ENCODE results near the gene GLG1. TPM values are rescaled to one million over a fixed set of nuclear protein-coding genes. Genes with fewer than 3 reads are reported as not detected.
A peak's percentile ranks its signal among the peaks of the same experiment; 100 is the strongest.
"Not testable (repeated sequence)": the region's sequence is repeated elsewhere in the genome, so short reads cannot be mapped to it uniquely, and the experiment has no call there.

Gene GLG1
- total RNA-seq, 2 donors from 2014 or later = 102 to 123 TPM

- DNase-seq (ENCODE audit: low spot score); H3K36me3 ChIP-seq; H3K4me3 ChIP-seq; H3K27ac ChIP-seq; H3K9me3 ChIP-seq; H3K4me1 ChIP-seq; H3K27me3 ChIP-seq: not testable (repeated sequence)
These were observed 194.0 kb downstream of the GLG1 start for GRCh38 chr16:74412775-74413390.

DNA sequence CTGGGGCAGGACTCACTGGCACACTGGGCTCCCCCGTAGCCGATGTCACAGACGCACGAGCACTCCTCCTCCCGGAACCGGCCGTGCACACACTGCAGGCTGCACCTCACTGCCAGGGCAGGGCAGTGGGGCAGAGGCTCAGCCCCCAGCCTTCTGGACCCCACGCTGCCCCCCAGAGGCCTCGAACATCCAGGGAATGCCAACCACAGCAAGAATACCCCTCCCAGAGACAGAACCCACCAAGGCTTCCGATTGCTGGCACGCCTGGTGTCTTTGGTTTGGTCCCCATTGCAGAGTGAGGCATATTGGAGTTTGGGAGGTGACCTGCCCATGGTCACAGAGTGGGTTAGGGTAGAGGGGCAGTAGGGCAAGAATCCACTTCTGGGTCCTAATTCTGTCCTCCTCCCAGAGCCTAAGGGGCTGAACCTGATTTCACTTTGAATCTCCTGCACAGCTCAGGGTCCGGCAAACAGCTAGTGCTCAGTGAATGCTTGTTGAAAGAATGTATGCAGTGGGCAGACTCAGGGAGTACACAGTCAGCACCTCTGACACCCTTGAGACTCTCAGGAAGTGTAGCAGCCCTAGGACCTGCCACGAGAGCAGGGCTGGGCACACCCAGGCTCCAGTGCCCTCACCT, 194.7 kb downstream of the GLG1 start:
- H3K27ac ChIP-seq; H3K4me1 ChIP-seq; H3K4me3 ChIP-seq; DNase-seq (ENCODE audit: low spot score); H3K27me3 ChIP-seq; H3K36me3 ChIP-seq; H3K9me3 ChIP-seq: not testable (repeated sequence)

DNA sequence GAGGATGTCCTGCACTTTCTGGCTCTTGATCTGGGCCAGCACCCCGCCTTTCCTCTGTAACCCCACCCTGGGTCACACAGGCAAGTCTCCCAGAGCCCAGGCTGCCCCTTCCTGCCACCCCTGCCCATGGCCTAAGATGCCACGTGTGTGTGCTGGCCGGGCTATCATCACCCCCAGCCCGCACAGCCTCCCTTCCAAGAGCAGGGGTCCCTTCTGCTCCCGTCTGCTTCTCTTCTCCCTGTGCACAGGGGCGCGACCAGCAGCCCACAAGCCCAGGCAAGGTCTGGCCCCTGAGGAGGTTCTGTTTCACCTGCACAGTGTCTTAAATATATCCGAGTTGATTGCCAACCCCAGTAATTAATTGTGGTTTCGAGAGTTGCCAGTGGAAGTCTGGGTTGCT, 195.9 kb downstream of the GLG1 start:
- H3K4me1 ChIP-seq; H3K27me3 ChIP-seq; H3K27ac ChIP-seq; H3K4me3 ChIP-seq; H3K9me3 ChIP-seq; H3K36me3 ChIP-seq; DNase-seq (ENCODE audit: low spot score): not testable (repeated sequence)

DNA sequence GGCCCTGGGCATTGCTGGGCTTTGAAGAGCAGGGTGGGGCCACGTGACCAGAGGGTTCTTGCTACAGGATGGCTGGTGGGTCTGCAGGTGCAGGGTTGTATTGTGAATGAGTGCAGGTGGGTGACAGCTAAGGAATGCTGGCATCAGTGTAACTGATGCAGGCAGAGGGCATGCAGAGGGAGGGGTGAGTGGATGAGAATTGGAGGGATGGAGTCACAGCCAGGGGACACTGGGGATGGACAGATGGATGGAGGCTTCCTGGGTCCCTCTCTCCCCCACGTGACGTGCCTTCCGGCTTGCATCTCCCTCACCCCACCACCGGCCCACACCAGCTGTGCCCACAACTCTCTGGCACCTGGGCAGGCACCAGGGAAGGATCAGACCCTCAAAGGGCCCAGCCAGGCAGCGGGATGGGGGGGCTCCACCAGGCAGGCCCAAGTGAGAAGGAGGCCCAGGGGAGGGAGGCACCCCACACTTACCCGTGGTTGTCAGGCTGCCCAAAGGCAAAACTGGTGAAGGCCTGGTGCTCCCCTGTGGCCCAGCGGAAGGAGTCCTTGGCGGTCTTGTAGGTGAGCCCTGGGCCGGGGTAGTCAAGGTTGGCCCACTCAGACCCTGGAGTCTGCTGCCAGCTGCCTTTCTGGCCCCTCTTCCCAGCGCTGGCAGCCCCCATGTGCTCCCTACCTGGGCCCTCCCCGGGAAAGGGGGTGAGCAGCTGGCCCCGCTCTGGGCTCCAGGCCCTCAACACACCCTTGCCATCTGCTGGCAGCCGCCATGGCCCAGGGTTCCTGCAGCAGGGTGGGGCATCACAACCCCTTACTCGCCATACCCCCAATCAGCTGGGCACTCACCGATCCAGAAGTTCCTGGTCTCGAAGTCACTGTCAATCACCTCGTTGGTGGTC, 196.6 kb downstream of the GLG1 start:
- not testable (repeated sequence) for H3K9me3 ChIP-seq; H3K27me3 ChIP-seq; H3K4me3 ChIP-seq; DNase-seq (ENCODE audit: low spot score); H3K36me3 ChIP-seq; H3K4me1 ChIP-seq; H3K27ac ChIP-seq

DNA sequence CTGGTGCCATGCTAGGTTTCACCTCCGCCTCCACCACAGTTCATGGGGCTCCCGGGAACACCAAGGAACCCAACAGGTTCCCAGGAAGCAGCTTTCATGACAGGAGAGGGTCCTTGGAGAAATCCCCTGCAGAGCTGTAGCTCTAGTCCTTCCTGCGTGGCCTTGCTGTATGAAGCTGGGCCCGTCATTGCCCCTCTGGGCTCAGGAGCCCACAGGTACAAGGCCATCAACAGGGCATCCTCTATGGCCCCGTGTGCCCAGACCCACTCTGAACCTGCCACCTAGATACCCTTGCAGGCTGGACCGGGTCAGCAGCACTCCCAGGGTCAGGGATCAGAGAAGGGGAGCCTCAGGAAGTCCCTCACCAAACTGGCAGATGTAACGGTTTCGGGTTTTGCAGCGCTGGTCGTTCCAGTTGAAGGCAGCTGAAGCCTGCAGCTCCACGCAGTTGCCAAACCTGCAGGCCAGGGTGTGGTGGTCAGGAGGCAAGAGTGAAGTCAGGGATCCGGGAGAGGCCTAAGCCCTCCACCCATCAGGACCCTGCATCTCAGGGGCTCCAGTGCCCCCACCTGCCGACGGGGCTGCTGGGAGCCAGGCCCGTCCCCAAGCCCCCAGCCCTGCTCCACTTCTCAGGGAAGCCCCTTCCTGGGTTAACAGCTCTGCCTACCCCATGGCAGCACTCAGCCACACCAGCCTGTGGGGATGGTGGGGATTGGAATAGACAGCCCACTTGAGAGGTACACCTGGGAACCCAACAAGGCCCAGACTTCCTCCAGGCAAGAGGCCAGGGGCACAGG, 197.5 kb downstream of the GLG1 start:
- H3K36me3 ChIP-seq; H3K9me3 ChIP-seq; H3K4me1 ChIP-seq; H3K27me3 ChIP-seq; H3K4me3 ChIP-seq; H3K27ac ChIP-seq; DNase-seq (ENCODE audit: low spot score): not testable (repeated sequence)

DNA sequence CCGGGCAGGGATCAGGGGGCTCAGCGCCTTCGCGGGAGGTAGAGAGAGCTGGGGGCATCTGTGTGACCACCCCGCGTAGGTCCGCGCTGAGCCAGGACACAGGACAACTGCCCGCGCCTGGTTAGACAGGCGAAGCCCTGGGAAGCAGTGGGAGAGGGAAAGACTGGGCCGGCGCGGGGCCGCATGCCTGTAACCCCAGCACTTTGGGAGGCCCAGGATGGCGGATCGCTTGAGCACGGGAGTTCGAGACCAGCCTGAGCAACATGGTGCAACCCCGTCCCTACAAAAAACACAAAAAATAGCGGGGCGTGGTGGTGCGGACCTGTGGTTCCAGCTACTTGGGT, 199.6 kb downstream of the GLG1 start:
- H3K9me3 ChIP-seq; DNase-seq (ENCODE audit: low spot score); H3K27me3 ChIP-seq; H3K36me3 ChIP-seq; H3K4me1 ChIP-seq: not testable (repeated sequence)
- peak overlapping the region; percentile 70 to 76 for H3K27ac ChIP-seq
- H3K4me3 ChIP-seq = peak overlapping the region; percentile 35 to 51

DNA sequence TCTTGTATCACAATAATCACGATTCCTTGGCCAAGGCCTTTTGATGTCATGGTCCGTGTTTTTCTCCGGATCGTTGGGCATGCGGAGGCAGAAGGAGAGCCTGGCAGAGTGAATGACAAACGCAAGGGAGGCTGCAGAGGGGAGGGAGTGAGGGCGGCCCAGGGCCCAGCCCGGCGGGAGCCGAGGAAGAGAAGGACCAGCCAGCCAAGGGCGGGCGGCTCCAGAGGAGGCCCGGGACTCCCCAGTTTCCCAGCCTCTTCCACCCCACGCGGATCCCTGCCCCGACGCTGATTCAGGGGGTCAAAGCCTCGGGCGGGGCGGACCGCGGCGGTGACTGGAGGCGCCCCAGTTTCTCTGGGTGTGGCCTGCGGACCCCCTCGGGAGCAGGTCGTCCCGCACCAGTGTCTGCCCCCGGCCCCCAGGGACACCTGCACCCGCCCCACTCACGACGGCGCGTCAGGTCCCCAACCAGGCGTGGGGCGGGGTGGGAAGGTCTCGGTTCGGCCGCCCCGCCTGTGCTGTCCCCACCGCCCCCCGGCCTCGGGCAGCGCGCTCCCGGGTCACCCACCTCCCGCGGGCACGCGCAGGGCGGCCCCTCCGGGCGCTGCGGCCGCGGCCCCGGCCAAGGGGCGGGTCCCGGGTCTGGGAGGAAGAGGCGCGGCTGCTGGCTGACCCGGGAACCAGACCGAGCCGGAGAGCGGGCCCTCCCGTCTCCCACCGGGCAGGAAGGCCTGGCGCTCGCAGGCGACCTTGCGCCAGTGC, 200.1 kb downstream of the GLG1 start:
- Histone ChIP-seq H3K4me3 (peak overlapping the region; percentile 35 to 51), H3K27ac (peak overlapping the region; percentile 70 to 76)
- H3K27me3 ChIP-seq; H3K36me3 ChIP-seq; H3K9me3 ChIP-seq; DNase-seq (ENCODE audit: low spot score); H3K4me1 ChIP-seq: not testable (repeated sequence)

GRCh38 chr16:74404148-74404933, 202.6 kb downstream of the GLG1 start:
- H3K4me1 ChIP-seq; H3K27me3 ChIP-seq; H3K27ac ChIP-seq; H3K4me3 ChIP-seq; DNase-seq (ENCODE audit: low spot score); H3K9me3 ChIP-seq; H3K36me3 ChIP-seq: not testable (repeated sequence)

DNA sequence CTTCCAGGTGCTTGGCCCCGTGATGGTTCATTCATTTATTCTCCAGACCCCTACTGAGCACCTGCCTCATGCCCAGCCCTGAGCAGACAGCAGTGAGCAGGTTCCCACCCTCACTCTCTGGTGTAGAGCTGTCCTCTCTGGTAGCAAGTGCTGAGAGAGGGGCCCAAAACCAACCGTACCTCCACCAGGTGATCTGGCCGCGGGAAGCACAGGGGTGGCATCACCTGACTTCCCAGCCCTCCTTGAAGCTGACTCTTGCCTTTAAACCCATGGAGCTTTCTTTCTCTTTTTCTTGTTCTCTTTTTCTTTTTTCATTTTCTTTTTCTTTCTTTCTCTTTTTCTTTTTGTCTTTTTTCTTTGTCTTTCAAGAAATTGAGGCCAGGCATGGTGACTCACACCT, 206.7 kb downstream of the GLG1 start:
- H3K4me3 ChIP-seq; H3K36me3 ChIP-seq; H3K27me3 ChIP-seq; H3K27ac ChIP-seq; DNase-seq (ENCODE audit: low spot score); H3K9me3 ChIP-seq: not testable (repeated sequence)
- H3K4me1 ChIP-seq = peaks cover 0 to 15% of the 10 kb centered on the region in 2 donors

GRCh38 chr16:74398212-74398895, 208.6 kb downstream of the GLG1 start:
- not testable (repeated sequence) for H3K4me3 ChIP-seq; H3K9me3 ChIP-seq; H3K36me3 ChIP-seq; H3K27me3 ChIP-seq; DNase-seq (ENCODE audit: low spot score); H3K27ac ChIP-seq
- peaks cover 0 to 15% of the 10 kb centered on the region in 2 donors for H3K4me1 ChIP-seq
